A673 (cell line): ENCODE measurements around the gene AHCYL2. TPM values are rescaled to one million over a fixed set of nuclear protein-coding genes. Genes with fewer than 3 reads are reported as not detected.

Source experiments
- BruUV-seq: library from RNA; stranded (reverse); fragments of 400-500 nt; replicated peaks from 2 replicates; lab custom pipeline; 2021; lab: Mats Ljungman, UMichigan
- CTCF ChIA-PET: fragments of 300-600 bp; sonication (Branson Sonifier 250); formaldehyde crosslinking; loops from one replicate; lab custom pipeline; 2022; ENCODE audit warnings: antibody characterized with exemption; lab: Charles Lee
- POLR2A ChIA-PET: fragments of 300-600 bp; sonication (Branson Sonifier 250); formaldehyde crosslinking; loops from one replicate; lab custom pipeline; 2022; ENCODE audit warnings: antibody characterized with exemption; ENCODE audit not compliant: low non-redundant PET; lab: Charles Lee
- DNase-seq: peaks from one replicate; pipeline ENCODE4 v3.0.0-alpha.2; 2015; ENCODE audit warnings: low spot score
- H3K27ac ChIP-seq: fragments of 200-600 bp; sonication (generic); 2 replicates; pipeline ENCODE4 v1.5.1; 2016; ENCODE audit warnings: mixed run types, low read depth, mild to moderate bottlenecking, mixed read lengths, antibody characterized with exemption, low read length; ENCODE audit not compliant: poor library complexity, severe bottlenecking
- H3K27me3 ChIP-seq: fragments of 200-600 bp; sonication (generic); replicated peaks from 2 replicates; pipeline ENCODE4 v1.6.1; 2017; ENCODE audit warnings: mixed run types, low read depth, mild to moderate bottlenecking, mixed read lengths, antibody characterized with exemption, low read length; ENCODE audit not compliant: insufficient read depth, poor library complexity
- H3K36me3 ChIP-seq: fragments of 200-600 bp; sonication (generic); 2 replicates; pipeline ENCODE4 v1.6.1; 2016; ENCODE audit warnings: mixed run types, mild to moderate bottlenecking, mixed read lengths, antibody characterized with exemption, low read length; ENCODE audit not compliant: insufficient read depth, poor library complexity, severe bottlenecking
- H3K4me1 ChIP-seq: fragments of 200-600 bp; sonication (generic); 2 replicates; pipeline ENCODE4 v1.6.1; 2017; ENCODE audit warnings: mixed run types, mild to moderate bottlenecking, mixed read lengths, antibody characterized with exemption, low read length; ENCODE audit not compliant: insufficient read depth, poor library complexity, severe bottlenecking
- H3K4me3 ChIP-seq: fragments of 200-600 bp; sonication (generic); 2 replicates; pipeline ENCODE4 v1.5.1; 2016; ENCODE audit warnings: low read depth, mixed run types, mild to moderate bottlenecking, mixed read lengths, low read length; ENCODE audit not compliant: poor library complexity, severe bottlenecking
- H3K9me3 ChIP-seq: fragments of 200-600 bp; sonication (generic); 2 replicates; pipeline ENCODE4 v1.6.1; 2016; ENCODE audit warnings: mixed run types, low read depth, mild to moderate bottlenecking, mixed read lengths, antibody characterized with exemption, low read length; ENCODE audit not compliant: poor library complexity, severe bottlenecking
- EZH2 ChIP-seq: fragments of 200-600 bp; sonication (generic); IDR thresholded peaks from 2 replicates; pipeline ENCODE4 v1.6.1; 2017; ENCODE audit warnings: borderline replicate concordance, low read depth, mild to moderate bottlenecking, mixed read lengths, antibody characterized with exemption, low read length; ENCODE audit not compliant: poor library complexity, severe bottlenecking
- intact Hi-C: fragments of 100-400 bp; cut with micrococcal nuclease; formaldehyde crosslinking; loops from one replicate; pipeline ENCODE4 v1.10.0; 2022; ENCODE audit not compliant: unreplicated experiment
- total RNA-seq: library from RNA; stranded (reverse); gene quantifications from 2 replicates; pipeline ENCODE4 v1.2.3, GENCODE V29; 2021
- TF ChIP-seq, protein P1 (sequence below): fragments of 300-800, 200-600 bp; sonication (generic); conservative IDR thresholded peaks from 2 replicates; pipeline ENCODE4 v1.5.1; 2017; ENCODE audit warnings: low read depth, mild to moderate bottlenecking, antibody characterized with exemption, low read length, moderate library complexity, mixed read lengths

The AHCYL2 gene
- total RNA-seq, 1 experiment from 2014 or later, result 35.2 TPM

DNA sequence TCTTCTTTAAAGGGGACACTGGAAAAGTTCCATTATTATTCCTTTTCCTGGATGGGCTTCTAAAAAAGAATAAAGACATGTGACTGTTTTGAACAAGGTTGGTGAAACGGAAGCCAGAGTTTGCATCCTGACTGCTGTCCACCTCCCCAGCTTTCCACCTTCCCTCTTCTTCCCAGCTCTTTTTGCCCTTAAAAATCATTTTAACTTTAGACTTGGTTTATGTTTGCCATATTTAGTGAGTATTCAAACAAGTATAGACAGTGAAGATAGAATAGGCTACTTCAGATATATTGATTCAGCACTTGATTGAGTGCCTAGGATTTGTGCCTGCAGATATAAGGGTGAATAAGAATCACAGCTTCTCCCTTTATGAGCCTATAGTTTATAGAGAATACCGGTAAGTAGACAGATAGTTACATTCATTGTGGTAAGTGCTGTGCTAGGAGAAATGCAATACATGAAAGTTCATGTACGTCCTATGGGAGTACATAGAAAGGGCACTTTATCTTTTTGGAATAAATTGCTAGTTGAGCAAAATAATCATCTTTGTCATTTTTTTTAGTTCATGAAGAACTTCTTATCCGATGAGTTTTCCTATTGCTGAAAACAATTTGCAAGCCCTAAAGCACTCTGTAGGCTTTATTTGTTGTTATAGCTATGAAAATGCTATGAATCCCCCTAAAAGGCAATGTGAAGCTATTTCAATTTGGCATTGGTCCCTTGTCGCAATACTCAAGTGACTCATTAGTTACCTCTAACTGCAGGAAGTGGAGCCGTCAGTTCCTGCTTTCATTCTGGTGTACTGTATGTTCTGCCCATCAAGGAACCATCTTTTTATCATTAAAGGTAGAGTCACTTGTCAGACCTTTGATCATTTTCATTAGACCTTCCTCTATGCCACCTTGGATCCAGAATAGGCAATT, 152.2 kb downstream of the AHCYL2 start:
- no peaks in the 10 kb centered on the region for H3K9me3 ChIP-seq
- TF ChIP-seq EZH2, result no peak
- TF ChIP-seq, protein P1, sequence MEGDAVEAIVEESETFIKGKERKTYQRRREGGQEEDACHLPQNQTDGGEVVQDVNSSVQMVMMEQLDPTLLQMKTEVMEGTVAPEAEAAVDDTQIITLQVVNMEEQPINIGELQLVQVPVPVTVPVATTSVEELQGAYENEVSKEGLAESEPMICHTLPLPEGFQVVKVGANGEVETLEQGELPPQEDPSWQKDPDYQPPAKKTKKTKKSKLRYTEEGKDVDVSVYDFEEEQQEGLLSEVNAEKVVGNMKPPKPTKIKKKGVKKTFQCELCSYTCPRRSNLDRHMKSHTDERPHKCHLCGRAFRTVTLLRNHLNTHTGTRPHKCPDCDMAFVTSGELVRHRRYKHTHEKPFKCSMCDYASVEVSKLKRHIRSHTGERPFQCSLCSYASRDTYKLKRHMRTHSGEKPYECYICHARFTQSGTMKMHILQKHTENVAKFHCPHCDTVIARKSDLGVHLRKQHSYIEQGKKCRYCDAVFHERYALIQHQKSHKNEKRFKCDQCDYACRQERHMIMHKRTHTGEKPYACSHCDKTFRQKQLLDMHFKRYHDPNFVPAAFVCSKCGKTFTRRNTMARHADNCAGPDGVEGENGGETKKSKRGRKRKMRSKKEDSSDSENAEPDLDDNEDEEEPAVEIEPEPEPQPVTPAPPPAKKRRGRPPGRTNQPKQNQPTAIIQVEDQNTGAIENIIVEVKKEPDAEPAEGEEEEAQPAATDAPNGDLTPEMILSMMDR, result peak; percentile 35; the same call in 1 of the 2 replicates
- no peak overlapping the region for H3K4me3 ChIP-seq
- no TSS peak for BruUV-seq
- H3K27ac ChIP-seq, result no peak overlapping the region
- ChIA-PET CTCF (interaction anchor here (0.6 to 3.0 kb wide), 8 partner anchors 9 to 634 kb away, joined by 3 to 22 read pairs (median 5); partner anchors contain the start of gene STRIP2), POLR2A (interaction anchor here (0.6 kb wide), 1 partner anchor 10 kb away, joined by 3 read pairs; no protein-coding TSS in a partner anchor)
- no peaks in the 10 kb centered on the region for H3K36me3 ChIP-seq
- H3K4me1 ChIP-seq, result peaks cover 31% of the 10 kb centered on the region
- no peaks in the 10 kb centered on the region for H3K27me3 ChIP-seq
- peak; percentile 61 for DNase-seq
- intact Hi-C loops, result loop anchor here (2.0 to 10.0 kb wide), 2 partner anchors 158 to 638 kb away; no protein-coding TSS in a partner anchor

GRCh38 chr7:129381710-129382484, 157.1 kb downstream of the AHCYL2 start:
- POLR2A ChIA-PET, result no interaction called here
- no peak overlapping the region for H3K4me3 ChIP-seq
- intact Hi-C loops, result no loop called here
- CTCF ChIA-PET, result no interaction called here
- no peaks in the 10 kb centered on the region for H3K27me3 ChIP-seq
- peaks cover 13% of the 10 kb centered on the region for H3K4me1 ChIP-seq
- no peaks in the 10 kb centered on the region for H3K9me3 ChIP-seq
- BruUV-seq, result no TSS peak
- no peaks in the 10 kb centered on the region for H3K36me3 ChIP-seq
- no peak for DNase-seq
- TF ChIP-seq, protein P1, result no peak
- TF ChIP-seq EZH2, result no peak
- no peak overlapping the region for H3K27ac ChIP-seq

DNA sequence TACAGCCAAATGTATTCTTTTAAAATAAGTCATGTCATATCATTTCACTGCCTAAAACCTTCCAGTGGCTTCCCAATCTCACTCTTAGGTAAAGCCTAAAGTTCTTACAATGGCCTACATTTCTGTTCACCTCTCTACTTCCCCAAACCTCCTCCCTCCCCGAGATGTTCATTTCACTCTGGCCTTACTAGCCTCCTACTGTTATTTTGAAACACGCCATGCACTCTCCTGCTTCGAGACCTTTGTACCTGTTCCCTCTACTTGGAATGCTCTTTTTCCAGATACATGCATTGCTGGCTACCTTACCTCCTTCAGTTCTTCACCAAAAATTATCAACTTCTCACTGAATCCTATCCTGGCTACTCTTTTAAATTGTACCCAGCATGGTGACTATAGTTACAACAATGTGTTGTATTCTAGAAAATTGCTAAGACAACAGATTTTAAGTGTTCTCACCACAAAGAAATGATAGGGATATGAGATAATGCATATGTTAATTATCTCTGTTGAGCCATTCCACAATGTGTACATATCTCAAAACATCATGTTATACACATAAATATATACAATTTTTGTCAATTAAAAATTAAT, 158.8 kb downstream of the AHCYL2 start:
- no peaks in the 10 kb centered on the region for H3K27me3 ChIP-seq
- intact Hi-C loops, result no loop called here
- POLR2A ChIA-PET, result no interaction called here
- BruUV-seq, result no TSS peak
- no peaks in the 10 kb centered on the region for H3K9me3 ChIP-seq
- DNase-seq, result no peak
- TF ChIP-seq, protein P1, result no peak
- TF ChIP-seq EZH2, result no peak
- no peak overlapping the region for H3K4me3 ChIP-seq
- peaks cover 18% of the 10 kb centered on the region for H3K4me1 ChIP-seq
- no peak overlapping the region for H3K27ac ChIP-seq
- CTCF ChIA-PET, result no interaction called here
- H3K36me3 ChIP-seq, result no peaks in the 10 kb centered on the region
